GM18519 (cell line): ENCODE results near the gene MFSD1.

ENCODE experiments used
- ATAC-seq: cut with Tn5 transposase; IDR thresholded peaks from one replicate; pipeline ENCODE4 v1.9.1; 2021; ENCODE audit warnings: mild to moderate bottlenecking, moderate library complexity; ENCODE audit not compliant: unreplicated experiment, low FRiP score

MFSD1 gene

GRCh38 chr3:158864492-158864891 is 62.6 kb downstream of the MFSD1 start:
- ATAC-seq: no peak

DNA sequence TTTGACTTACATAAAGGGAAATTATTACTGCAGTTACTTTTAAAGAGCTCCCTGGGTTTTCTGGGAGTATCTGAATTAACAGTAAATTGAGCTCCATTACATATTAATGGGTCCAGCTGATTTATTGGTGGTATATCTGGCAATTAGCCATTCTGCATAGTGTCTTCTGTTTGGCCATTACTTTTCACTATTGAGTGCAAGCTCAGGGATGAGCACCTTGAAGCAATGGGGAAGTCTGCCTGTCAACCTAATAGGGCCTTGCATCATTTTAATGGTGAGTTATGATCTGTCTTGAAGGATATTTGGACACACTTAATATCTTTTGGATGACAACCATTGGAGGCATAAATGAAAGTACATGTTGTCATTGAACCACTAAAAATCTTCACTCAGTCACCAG is 73.8 kb downstream of the MFSD1 start:
- ATAC-seq: no peak
